Left lung (tissue), 10 donors: ENCODE results near the gene VWA5B1. TPM values are rescaled to one million over a fixed set of nuclear protein-coding genes. Genes with fewer than 3 reads are reported as not detected.

ENCODE experiments used
- ATAC-seq: fragments of 200-7000 bp; cut with Tn5 transposase; one replicate; pipeline ENCODE4 v1.9.1; 2020; ENCODE audit warnings: moderate library complexity
- DNase-seq, 4 donors: peaks; one replicate each; pipeline ENCODE4 v3.0.0-alpha.2; 2013 to 2020
- H3K27ac ChIP-seq, 2 donors: fragments of 200-600 bp; sonication (generic) in 1 of 2; one replicate each; pipeline versions ENCODE4 v1.5.0 to v1.8.0; 2020 to 2021
- H3K27me3 ChIP-seq, 2 donors: fragments of 200-600 bp; sonication (generic) in 1 of 2; one replicate each; pipeline versions ENCODE4 v1.5.0 to v1.8.0; 2020 to 2021
- H3K36me3 ChIP-seq, 2 donors: fragments of 200-600 bp; sonication (generic) in 1 of 2; one replicate each; pipeline versions ENCODE4 v1.5.0 to v1.8.0; 2020 to 2021
- H3K4me1 ChIP-seq, 2 donors: fragments of 200-600 bp; one replicate each; pipeline ENCODE4 v1.8.0; 2021
- H3K4me3 ChIP-seq, 2 donors: fragments of 200-600 bp; sonication (generic) in 1 of 2; one replicate each; pipeline versions ENCODE4 v1.5.0 to v1.8.0; 2020 to 2021; ENCODE audit warnings: mild to moderate bottlenecking in 1 of 2
- H3K9me3 ChIP-seq, 2 donors: fragments of 200-600 bp; sonication (generic) in 1 of 2; one replicate each; pipeline versions ENCODE4 v1.5.0 to v1.8.0; 2020 to 2021
- CTCF ChIP-seq, 2 donors: fragments of 200-600 bp; sonication (generic) in 1 of 2; IDR thresholded peaks; one replicate each; pipeline versions ENCODE4 v1.5.0 to v1.8.0; 2021; ENCODE audit warnings: antibody characterized with exemption in 2 of 2
- intact Hi-C, 2 donors: fragments of 100-400 bp; cut with DNase I; formaldehyde crosslinking; loops; one replicate each; pipeline versions ENCODE4 v1.11.2 to v1.14.2; 2022
- polyA plus RNA-seq, 6 donors: library from polyadenylated mRNA; unstranded; fragments of 120-200 nt; gene quantifications; one replicate each; pipeline ENCODE4 v1.2.1, GENCODE V29; 2013; ENCODE audit not compliant: insufficient read length in 6 of 6
- total RNA-seq, 2 donors: library from RNA; stranded (reverse); fragmentation: NEBNext Ultra II Directional; extraction: Animal tissue kit (Norgen Biotek cat#: 25700); gene quantifications; one replicate each; pipeline ENCODE4 v1.2.1, GENCODE V29; 2021
- donor health status: DM: no; HTN: yes; CAD: no.
- donor health status: DM: no; HTN: no; CAD: no.

Gene VWA5B1
- total and polyA plus RNA-seq, 8 donors: 0.15 to 1.2 (median 0.70) TPM

GRCh38 chr1:20373764-20374163, 83.1 kb downstream of the VWA5B1 start:
- ATAC-seq: no peak
- no peaks in the 10 kb centered on the region for H3K36me3 ChIP-seq
- no peaks in the 10 kb centered on the region for H3K4me1 ChIP-seq
- TF ChIP-seq CTCF (IDR thresholded peaks at IDR 0.05): no peak
- H3K4me3 ChIP-seq: no peak overlapping the region
- H3K27me3 ChIP-seq: peaks cover 0 to 69% of the 10 kb centered on the region in 2 donors
- no peak for DNase-seq
- no peaks in the 10 kb centered on the region for H3K9me3 ChIP-seq
- H3K27ac ChIP-seq: no peak overlapping the region
- intact Hi-C loops: loop anchor here in 1 of 2 donors (10.0 kb wide), 1 partner anchor 111 kb away; the partner anchor contains the start of gene CAMK2N1

- Histone ChIP-seq H3K27me3 (peaks cover 0 to 57% of the 10 kb centered on the region in 2 donors), H3K4me1 (no peaks in the 10 kb centered on the region), H3K36me3 (no peaks in the 10 kb centered on the region), H3K9me3 (no peaks in the 10 kb centered on the region), H3K27ac (no peak overlapping the region), H3K4me3 (no peak overlapping the region)
- no peak for ATAC-seq
- intact Hi-C loops: loop anchor here in 1 of 2 donors (10.0 kb wide), 1 partner anchor 109 kb away; the partner anchor contains the start of gene CAMK2N1
- TF ChIP-seq CTCF (IDR thresholded peaks at IDR 0.05): no peak
- DNase-seq: no peak
Observed at GRCh38 chr1:20375563-20375962, 84.9 kb downstream of the VWA5B1 start.

- ATAC-seq (no peak), DNase-seq (no peak)
- intact Hi-C loops: loop anchor here in 1 of 2 donors (10.0 kb wide), 1 partner anchor 109 kb away; the partner anchor contains the start of gene CAMK2N1
- Histone ChIP-seq H3K27me3 (peaks cover 0 to 51% of the 10 kb centered on the region in 2 donors), H3K4me3 (no peak overlapping the region), H3K36me3 (no peaks in the 10 kb centered on the region), H3K9me3 (no peaks in the 10 kb centered on the region), H3K4me1 (no peaks in the 10 kb centered on the region), H3K27ac (no peak overlapping the region)
- no peak for TF ChIP-seq CTCF (IDR thresholded peaks at IDR 0.05)
Observed at GRCh38 chr1:20376171-20376570, 85.5 kb downstream of the VWA5B1 start.

GRCh38 chr1:20376880-20377494, 86.3 kb downstream of the VWA5B1 start:
- Histone ChIP-seq H3K36me3 (no peaks in the 10 kb centered on the region), H3K9me3 (no peaks in the 10 kb centered on the region), H3K4me1 (no peaks in the 10 kb centered on the region), H3K27me3 (peaks cover 0 to 43% of the 10 kb centered on the region in 2 donors), H3K4me3 (no peak overlapping the region), H3K27ac (no peak overlapping the region)
- TF ChIP-seq CTCF (IDR thresholded peaks at IDR 0.05): peak; percentile 61 to 77
- DNase-seq (no peak), ATAC-seq (peak; percentile 78)
- intact Hi-C loops: loop anchor here in 1 of 2 donors (10.0 kb wide), 1 partner anchor 108 kb away; the partner anchor contains the start of gene CAMK2N1

GRCh38 chr1:20377516-20378270, 87.0 kb downstream of the VWA5B1 start:
- Histone ChIP-seq H3K9me3 (no peaks in the 10 kb centered on the region), H3K36me3 (no peaks in the 10 kb centered on the region), H3K4me3 (no peak overlapping the region), H3K27ac (no peak overlapping the region), H3K27me3 (peaks cover 0 to 38% of the 10 kb centered on the region in 2 donors), H3K4me1 (no peaks in the 10 kb centered on the region)
- no peak for TF ChIP-seq CTCF (IDR thresholded peaks at IDR 0.05)
- no peak for ATAC-seq
- intact Hi-C loops: loop anchor here in 1 of 2 donors (10.0 kb wide), 1 partner anchor 107 kb away; the partner anchor contains the start of gene CAMK2N1
- no peak for DNase-seq
